ENCODE measurements around the gene LRRC59. TPM values are rescaled to one million over a fixed set of nuclear protein-coding genes. Genes with fewer than 3 reads are reported as not detected.

The LRRC59 gene
- total and polyA plus RNA-seq, 2 of the 13 experiments (the other 11 are each of a cell fraction or from before 2014, with no cell fraction given) = 87.3 to 222 TPM

- peak; percentile 99 for TF ChIP-seq TRAFD1 (CRISPR knock-in tag; IDR thresholded peaks at IDR 0.05; ENCODE audit: borderline replicate concordance)
- TF ChIP-seq ZNF207 (IDR thresholded peaks at IDR 0.05; ENCODE audit: borderline replicate concordance) = peak; percentile 97; the same call in 1 of the 2 replicates
- peak in 1 of 2 experiments; percentile 20; a peak in 1 of 4 replicates for TF ChIP-seq NR2F1 (CRISPR knock-in tag; IDR thresholded peaks at IDR 0.05)
- no peak for TF ChIP-seq NFE2L2 (IDR thresholded peaks at IDR 0.05; ENCODE audit: low read length)
- peak; percentile 93; the same call in 1 of the 2 replicates for TF ChIP-seq ZNF784 (CRISPR knock-in tag; IDR thresholded peaks at IDR 0.05; ENCODE audit: borderline replicate concordance)
- TF ChIP-seq PRDM4 (CRISPR knock-in tag; IDR thresholded peaks at IDR 0.05; ENCODE audit: borderline replicate concordance) = peak; percentile 88; the same call in 1 of the 2 replicates
- TF ChIP-seq SIN3A (IDR thresholded peaks at IDR 0.05; ENCODE audit: borderline replicate concordance, low read depth, low read length) = peak; percentile 100
- TF ChIP-seq ZBTB42 (CRISPR knock-in tag; IDR thresholded peaks at IDR 0.05) = peak; percentile 49
- 0 out of 2 replicates have a peak, but pooled peaks have one; percentile 40 for TF ChIP-seq PCBP1 (IDR thresholded peaks at IDR 0.05; ENCODE audit: borderline replicate concordance, low read depth, low read length)
- TF ChIP-seq ELF4 (CRISPR knock-in tag; IDR thresholded peaks at IDR 0.05; ENCODE audit: borderline replicate concordance) = peak; percentile 99
- TF ChIP-seq FOXP1 (IDR thresholded peaks at IDR 0.05) = no peak
- TF ChIP-seq FOXP1 (CRISPR knock-in tag; IDR thresholded peaks at IDR 0.05) = no peak; the same call in 1 of the 2 replicates
- TF ChIP-seq CCAR2 (optimal IDR thresholded peaks at IDR 0.05; ENCODE audit: low read depth, low read length) = no peak
- peak; percentile 89; the same call in 1 of the 2 replicates for TF ChIP-seq ZNF343 (CRISPR knock-in tag; IDR thresholded peaks at IDR 0.05)
- peak; percentile 74 for TF ChIP-seq MLX (CRISPR knock-in tag; IDR thresholded peaks at IDR 0.05)
- TF ChIP-seq RBFOX2 (IDR thresholded peaks at IDR 0.05; ENCODE audit: low read depth, low read length) = peak; percentile 87
- 0 out of 2 replicates have a peak, but pooled peaks have one; percentile 55 for TF ChIP-seq BRCA1 (CRISPR knock-in tag; IDR thresholded peaks at IDR 0.05)
- TF ChIP-seq GATA4 (IDR thresholded peaks at IDR 0.05; ENCODE audit: borderline replicate concordance, low read depth) = peak; percentile 57; the same call in 1 of the 2 replicates
- TF ChIP-seq ZNF670 (CRISPR knock-in tag; IDR thresholded peaks at IDR 0.05; ENCODE audit: borderline replicate concordance) = peak; percentile 89
- TF ChIP-seq CREB1 (IDR thresholded peaks at IDR 0.05) = peak; percentile 81; the same call in 1 of the 2 replicates
- TF ChIP-seq CREB1 (CRISPR knock-in tag; IDR thresholded peaks at IDR 0.05) = peak; percentile 90
- TF ChIP-seq TEAD3 (CRISPR knock-in tag; optimal IDR thresholded peaks at IDR 0.05; ENCODE audit: borderline replicate concordance) = peak; percentile 67
- no peak for TF ChIP-seq ZNF672 (CRISPR knock-in tag; IDR thresholded peaks at IDR 0.05)
- TF ChIP-seq ZNF724P (CRISPR knock-in tag; IDR thresholded peaks at IDR 0.05; ENCODE audit: borderline replicate concordance) = peak; percentile 74
- TF ChIP-seq FOSL2 (CRISPR knock-in tag; IDR thresholded peaks at IDR 0.05) = peak; percentile 63
Measured at GRCh38 chr17:50372758-50373556, 24.4 kb downstream of the LRRC59 start, which contains the start of the genes EME1 and MRPL27 (continued).

All from HepG2 (cell line).